C4-2B (cell line): ENCODE data around the gene AKAP9.

Experiments
- ZFX ChIP-seq: fragments of 450-650 bp; IDR thresholded peaks from 2 replicates; pipeline ENCODE4 v1.6.1; 2017
- TF ChIP-seq, protein P1 (sequence below): fragments of 450-650 bp; conservative IDR thresholded peaks from 2 replicates; pipeline ENCODE4 v1.5.1; 2017; ENCODE audit warnings: mild to moderate bottlenecking

DNA sequence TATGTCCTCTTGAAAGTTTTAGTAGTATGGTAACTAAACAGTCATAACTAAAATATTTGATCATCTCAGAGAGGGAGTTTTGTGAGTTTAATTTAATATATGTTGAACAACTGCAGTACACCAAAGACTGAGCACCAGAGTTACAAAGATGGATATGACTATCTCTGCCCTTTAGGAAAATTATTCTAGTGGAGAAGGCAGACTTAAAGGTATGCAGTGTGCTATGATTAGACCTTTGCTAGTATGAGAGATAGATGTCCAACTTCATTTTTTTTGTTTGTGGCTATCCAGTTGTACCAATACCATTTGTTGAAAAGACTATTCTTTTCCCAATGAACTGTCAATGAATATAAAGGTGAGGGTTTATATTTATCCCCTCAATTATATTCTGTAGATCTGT is 33.4 kb downstream of the AKAP9 start:
- TF ChIP-seq, protein P1, sequence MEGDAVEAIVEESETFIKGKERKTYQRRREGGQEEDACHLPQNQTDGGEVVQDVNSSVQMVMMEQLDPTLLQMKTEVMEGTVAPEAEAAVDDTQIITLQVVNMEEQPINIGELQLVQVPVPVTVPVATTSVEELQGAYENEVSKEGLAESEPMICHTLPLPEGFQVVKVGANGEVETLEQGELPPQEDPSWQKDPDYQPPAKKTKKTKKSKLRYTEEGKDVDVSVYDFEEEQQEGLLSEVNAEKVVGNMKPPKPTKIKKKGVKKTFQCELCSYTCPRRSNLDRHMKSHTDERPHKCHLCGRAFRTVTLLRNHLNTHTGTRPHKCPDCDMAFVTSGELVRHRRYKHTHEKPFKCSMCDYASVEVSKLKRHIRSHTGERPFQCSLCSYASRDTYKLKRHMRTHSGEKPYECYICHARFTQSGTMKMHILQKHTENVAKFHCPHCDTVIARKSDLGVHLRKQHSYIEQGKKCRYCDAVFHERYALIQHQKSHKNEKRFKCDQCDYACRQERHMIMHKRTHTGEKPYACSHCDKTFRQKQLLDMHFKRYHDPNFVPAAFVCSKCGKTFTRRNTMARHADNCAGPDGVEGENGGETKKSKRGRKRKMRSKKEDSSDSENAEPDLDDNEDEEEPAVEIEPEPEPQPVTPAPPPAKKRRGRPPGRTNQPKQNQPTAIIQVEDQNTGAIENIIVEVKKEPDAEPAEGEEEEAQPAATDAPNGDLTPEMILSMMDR, result no peak
- TF ChIP-seq ZFX, result no peak
